RCC 7860 (cell line): Measurements from ENCODE around the gene CANT1.
"Not testable (repeated sequence)": the region's sequence is repeated elsewhere in the genome, so short reads cannot be mapped to it uniquely, and the experiment has no call there.

Experiments used
- DNase-seq: peaks from one replicate; pipeline ENCODE4 v3.0.0-alpha.2; 2015; ENCODE audit warnings: low spot score
- FAIRE-seq: peaks from 2 replicates; lab custom pipeline; 2012; peaks lifted over from hg19 to GRCh38; lab: Jason Lieb, UNC

CANT1 gene

DNA sequence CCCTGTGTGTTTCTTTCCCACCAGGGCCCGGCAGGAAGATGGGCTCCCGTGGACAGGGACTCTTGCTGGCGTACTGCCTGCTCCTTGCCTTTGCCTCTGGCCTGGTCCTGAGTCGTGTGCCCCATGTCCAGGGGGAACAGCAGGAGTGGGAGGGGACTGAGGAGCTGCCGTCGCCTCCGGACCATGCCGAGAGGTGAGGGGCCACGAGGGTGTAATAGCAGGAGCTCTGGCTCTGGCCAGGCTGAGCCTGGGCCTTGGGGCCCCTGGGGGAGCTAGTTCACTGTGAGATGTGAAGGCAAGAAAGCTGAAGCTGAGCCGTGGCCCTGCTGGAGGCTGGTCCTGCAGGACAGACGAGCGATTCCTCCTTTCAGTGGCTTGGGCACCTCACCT is 34.4 kb upstream of the CANT1 start:
- DNase-seq (no peak), FAIRE-seq (no peak)

GRCh38 chr17:79043191-79043930 is 33.8 kb upstream of the CANT1 start:
- no peak for DNase-seq
- FAIRE-seq: no peak

DNA sequence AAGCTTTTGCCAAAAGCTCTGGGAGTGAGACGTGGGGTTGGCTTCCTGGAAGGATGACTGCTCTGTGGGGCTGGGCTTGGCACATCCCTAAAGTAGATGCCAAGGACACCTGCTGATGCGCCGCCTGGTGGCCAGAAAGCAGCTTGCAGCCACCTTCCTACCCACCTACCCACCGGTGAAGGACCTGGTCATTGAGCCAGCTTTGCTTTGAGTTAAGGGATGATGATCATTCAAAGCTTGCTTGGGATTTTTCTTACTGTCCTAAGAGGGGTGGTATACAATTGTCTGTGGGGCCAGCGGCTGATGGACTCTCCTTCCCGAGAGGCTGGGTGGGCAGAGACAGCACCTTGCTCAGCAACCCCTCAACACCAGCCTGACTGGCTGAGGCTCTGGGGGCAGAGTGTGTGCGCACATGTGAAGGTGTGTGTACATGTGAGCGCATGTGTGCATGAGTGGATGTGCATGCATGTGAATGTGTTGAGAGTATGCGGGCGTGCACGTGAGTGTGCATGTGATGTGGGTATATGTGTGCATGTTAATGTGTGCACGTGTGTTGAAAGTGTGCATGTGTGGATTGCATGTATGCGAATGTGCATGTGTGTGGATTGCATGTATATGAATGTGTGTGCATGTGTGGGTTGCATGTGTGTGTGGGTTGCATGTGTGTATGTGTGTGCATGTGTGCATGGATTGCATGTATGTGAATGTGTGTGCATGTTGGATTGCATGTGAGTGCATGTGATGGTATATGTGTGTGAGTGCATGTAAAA is 33.0 kb upstream of the CANT1 start:
- DNase-seq (peak; percentile 35), FAIRE-seq (no peak)

DNA sequence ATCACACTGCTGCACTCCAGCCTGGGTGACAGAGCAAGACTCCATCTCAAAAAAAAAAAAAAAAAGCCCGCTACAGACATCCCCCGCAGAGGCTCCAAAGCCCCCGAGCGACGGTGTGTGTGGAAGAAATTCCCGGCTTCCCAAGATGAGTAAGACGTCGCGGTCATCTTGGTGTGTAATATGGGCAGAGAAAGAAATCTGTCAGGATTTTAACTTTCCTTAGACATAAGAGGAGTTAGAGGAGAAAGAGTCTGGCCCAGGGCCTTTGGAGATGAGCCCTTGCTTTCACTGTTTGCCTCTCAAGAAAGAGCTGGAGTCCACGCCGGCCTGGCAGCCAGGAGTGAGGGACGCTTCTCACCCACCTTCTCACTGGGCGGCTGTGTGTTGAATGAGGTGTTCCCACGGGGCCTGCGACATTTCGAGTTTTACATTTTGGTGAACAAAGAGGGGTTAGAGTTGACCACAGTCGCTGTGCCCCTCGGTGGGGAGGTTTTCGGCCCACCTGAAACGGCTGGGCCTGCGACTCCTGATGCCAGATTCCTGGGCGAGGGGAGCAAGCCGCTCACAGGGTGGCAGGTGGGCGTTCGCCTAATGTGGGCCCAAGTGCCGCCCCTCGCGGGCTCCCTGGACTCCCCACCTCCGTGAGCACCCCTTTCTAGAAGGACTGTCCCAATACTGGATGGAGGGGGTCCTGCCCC is 32.3 kb upstream of the CANT1 start:
- DNase-seq (peak; percentile 39), FAIRE-seq (no peak)

DNA sequence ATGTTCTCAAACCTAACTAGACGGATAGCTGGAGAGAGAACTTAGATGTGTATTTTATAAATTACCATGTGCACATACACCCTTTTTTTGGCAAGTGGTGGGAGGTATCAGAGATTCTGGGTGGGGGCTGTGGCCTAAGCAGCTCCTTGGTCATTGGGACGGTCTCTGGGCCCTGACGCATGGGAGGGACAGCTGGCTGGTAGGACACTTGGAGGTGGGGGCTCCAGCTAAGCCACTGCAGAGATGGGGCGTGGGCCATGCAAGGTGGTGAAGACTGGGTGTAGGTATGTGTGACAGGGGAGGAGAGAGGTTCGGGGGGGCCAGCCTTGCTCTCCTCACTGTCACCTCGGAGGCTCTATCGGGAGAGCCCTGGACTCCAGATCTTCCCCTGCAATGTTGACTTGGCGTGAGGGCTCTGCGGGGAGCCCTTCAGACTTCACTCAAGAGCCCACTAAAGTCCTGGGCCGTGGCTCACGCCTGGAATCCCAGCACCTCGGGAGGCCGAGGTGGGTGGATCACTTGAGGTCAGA is 31.5 kb upstream of the CANT1 start:
- DNase-seq: no peak
- FAIRE-seq: no peak

GRCh38 chr17:79039886-79040285 is 30.3 kb upstream of the CANT1 start:
- no peak for FAIRE-seq

GRCh38 chr17:79039171-79039570 is 29.6 kb upstream of the CANT1 start:
- no peak for FAIRE-seq

More at GRCh38 chr17:79039886-79040285, 30.3 kb upstream of the CANT1 start:
- DNase-seq: no peak

DNA sequence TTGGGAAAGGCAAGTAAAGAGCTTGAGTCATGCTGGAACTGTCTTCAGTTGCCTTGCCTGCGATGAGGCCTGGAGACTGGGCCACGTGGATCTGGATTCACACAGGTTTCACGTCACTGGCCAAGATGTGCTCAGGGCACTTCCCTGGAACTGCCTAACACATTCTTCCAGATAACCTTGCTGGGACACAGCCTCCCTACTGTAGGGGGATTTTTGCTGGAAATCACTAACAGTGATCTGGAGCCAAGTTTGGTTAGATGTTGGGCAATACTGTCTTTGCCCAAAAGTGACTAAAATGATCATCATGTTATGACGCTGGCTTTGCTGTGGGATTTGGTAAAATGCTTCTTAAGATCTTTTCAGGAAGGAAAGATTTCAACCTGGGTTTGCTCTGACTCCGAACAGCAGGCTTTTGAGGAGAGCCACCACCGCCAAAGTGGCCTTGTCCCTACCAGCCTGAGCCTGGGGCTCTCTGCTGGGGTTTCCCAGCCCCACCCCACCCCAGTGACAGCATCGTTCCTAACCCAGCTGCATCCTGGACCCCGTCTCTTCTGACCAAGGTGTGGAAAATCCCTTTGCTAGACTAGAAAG is 29.1 kb upstream of the CANT1 start:
- DNase-seq: peak; percentile 95
- FAIRE-seq: peak; percentile 67

More at GRCh38 chr17:79039171-79039570, 29.6 kb upstream of the CANT1 start:
- no peak for DNase-seq

GRCh38 chr17:79036596-79036995 is 27.0 kb upstream of the CANT1 start:
- DNase-seq (peak; percentile 80), FAIRE-seq (peak; percentile 73)

GRCh38 chr17:79036181-79036580 is 26.6 kb upstream of the CANT1 start:
- DNase-seq (no peak), FAIRE-seq (no peak)

DNA sequence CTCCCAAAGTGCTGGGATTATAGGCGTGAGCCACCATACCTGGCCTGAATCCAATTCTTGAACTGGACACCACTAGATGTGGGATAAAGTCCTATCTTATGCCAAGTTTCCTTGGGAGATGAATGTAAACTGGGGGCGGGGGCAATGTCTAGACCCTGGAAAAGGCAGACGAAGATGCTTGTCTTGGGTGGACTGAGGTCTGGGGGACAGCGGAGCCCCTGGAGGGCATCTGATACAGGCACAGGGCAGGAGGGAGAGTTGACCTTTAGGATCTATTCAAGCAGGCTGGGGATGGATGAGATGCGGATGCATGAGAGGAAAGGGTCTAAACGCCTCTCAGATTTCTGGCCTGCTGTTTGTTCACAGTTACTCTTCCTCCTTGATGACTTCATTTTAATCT is 26.1 kb upstream of the CANT1 start:
- FAIRE-seq (no peak), DNase-seq (no peak)

DNA sequence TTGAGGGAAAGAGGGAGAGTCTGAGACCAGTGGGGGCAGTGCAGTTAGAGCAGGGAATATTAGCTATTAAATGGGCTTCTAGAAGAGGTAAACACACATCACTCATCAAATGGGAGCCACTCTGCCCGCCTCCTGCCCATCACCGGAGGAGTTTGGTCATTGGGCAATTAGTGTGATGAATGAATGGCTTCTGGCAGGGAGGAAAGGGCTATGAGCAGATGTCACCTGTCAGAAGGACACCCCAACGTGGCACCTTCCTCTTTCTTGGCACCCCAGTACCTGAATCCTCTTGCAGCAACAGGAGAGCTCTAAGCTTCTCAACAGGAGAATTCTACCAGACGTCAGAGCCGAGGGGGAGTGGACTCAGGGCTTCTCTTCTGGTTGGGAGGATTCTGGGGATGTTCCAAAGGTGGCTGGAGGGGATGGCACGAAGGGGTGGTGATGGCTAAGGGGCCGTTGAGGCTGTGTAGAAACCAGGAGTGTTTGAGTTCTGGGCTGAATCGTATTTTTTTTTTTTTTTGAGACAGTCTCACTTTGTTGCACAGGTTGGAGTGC is 25.4 kb upstream of the CANT1 start:
- DNase-seq (no peak), FAIRE-seq (no peak)

DNA sequence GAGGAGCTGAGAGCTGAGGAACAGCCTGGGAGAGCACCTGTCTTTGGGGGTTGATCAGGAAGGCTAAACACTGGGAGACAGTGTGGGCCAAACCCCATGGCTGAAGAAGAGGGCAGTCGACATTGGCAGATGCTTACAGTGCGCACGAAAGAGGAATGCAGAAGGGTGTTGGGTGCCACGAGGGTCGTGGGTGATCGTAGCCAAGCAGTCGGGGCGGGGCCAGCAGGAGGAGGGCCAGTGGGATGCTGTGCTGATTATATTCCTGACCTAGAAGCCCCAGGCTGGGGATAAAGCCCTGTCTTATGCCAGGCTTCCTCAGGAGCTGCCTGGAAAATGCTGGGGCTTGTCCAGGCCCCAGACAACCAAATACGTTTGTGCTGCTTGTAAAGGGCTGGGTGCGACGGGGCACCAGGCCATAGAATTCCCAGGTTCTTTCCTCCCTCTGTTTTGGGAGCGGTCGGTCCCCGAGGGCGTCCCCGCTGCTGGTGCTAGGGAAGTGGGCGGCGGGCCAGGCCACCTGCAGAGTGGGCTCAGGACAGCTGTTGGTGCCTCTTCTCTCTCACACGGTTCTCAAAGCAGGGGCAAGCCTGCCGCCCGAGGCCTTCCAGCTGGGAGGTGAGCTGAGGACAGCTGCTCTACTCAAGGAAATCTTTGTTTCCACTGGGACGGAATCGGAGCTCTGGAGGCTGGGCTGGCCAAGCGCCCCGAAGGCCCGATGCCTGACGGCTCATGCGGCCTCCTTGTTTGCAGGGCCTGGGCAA is 24.4 kb upstream of the CANT1 start:
- FAIRE-seq: no peak
- DNase-seq: no peak

- no peak for FAIRE-seq
- DNase-seq: no peak
Measured at GRCh38 chr17:79033046-79033616, 23.6 kb upstream of the CANT1 start.

GRCh38 chr17:79031996-79032875 is 22.7 kb upstream of the CANT1 start:
- FAIRE-seq (no peak), DNase-seq (no peak)

DNA sequence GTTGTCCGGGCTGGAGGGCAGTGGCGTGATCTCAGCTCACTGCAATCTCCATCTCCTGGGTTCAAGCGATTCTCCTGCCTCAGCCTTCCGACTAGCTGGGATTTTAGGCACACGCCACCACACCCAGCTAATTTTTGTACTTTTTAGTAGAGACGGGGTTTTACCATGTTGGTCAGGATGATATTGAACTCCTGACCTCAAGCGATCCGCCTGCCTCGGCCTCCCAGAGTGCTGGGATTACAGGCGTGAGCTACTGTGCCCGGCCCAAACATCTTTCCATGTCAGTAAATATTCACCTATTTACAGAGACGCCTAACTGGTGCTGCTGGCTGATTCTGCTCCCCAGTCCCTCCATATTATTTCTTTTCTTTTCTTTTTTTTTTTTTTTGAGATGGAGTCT is 21.1 kb upstream of the CANT1 start:
- DNase-seq, FAIRE-seq: not testable (repeated sequence)

DNA sequence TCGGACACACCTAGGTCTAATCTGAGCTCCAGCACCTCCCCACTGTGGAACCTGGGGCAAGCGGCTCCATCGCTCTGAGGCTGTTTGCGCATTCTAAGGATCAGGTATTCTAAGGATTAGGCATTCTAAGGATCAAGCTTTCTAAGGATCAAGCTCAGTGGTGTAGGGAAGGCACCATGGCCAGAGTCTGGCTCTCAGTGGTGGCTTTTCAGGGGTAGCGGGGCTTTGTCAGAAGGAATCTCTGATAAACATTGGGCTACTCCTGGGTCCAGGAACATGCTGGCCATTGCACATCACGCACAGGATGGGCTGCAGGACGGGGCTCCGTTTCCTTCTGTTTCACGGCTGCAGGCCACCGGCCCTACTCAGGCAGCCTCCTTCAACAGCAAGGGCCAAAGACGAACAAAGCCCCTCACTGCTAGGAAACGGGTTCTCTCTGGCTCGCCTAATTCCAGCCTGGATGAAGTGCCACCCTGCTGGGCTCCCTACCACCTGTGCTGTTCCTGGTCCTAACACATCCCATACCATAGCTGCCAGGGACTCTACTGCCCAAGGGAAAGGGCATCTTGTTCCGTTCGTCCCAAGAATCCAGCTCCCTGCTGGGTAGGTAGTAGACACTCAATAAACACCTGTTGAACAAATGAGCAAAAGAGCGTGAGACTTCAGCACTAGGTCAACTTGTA is 19.9 kb upstream of the CANT1 start:
- DNase-seq (no peak), FAIRE-seq (no peak)
